Retinal pigment epithelial cell (primary cell): ENCODE results near the gene ZNF503.

ENCODE experiments used
- DNase-seq: peaks from one replicate; pipeline ENCODE4 v3.0.0-alpha.2; 2010; ENCODE audit warnings: low read depth
- H3K4me3 ChIP-seq: 2 replicates; pipeline ENCODE4 v1.5.1; 2011; ENCODE audit warnings: mild to moderate bottlenecking, low read length, control low read depth, moderate library complexity
- CTCF ChIP-seq: conservative IDR thresholded peaks from 2 replicates; pipeline ENCODE4 v1.5.1; 2011; ENCODE audit warnings: low read depth, low read length, control low read depth, inconsistent platforms

The ZNF503 gene

GRCh38 chr10:75431180-75432111 is 29.9 kb upstream of the ZNF503 start, which contains the start of gene LRMDA:
LRMDA (plus strand) TSS chr10:75431624.
- no peak for DNase-seq
- peak within 1 kb of the TSS; percentile 67 for H3K4me3 ChIP-seq
- no peak for TF ChIP-seq CTCF

- DNase-seq = no peak
- TF ChIP-seq CTCF = no peak
- no peak overlapping the region for H3K4me3 ChIP-seq
Observed at GRCh38 chr10:75430000-75430763, 28.6 kb upstream of the ZNF503 start.

- DNase-seq = no peak
- no peak for TF ChIP-seq CTCF
- no peak overlapping the region for H3K4me3 ChIP-seq
Observed at GRCh38 chr10:75429159-75429827, 27.7 kb upstream of the ZNF503 start.

GRCh38 chr10:75428434-75429158 is 27.0 kb upstream of the ZNF503 start:
- no peak for TF ChIP-seq CTCF
- DNase-seq = no peak
- H3K4me3 ChIP-seq = no peak overlapping the region

GRCh38 chr10:75427951-75428350 is 26.4 kb upstream of the ZNF503 start:
- H3K4me3 ChIP-seq = no peak overlapping the region
- no peak for DNase-seq
- no peak for TF ChIP-seq CTCF

- no peak overlapping the region for H3K4me3 ChIP-seq
- no peak for TF ChIP-seq CTCF
- no peak for DNase-seq
Observed at GRCh38 chr10:75426880-75427279, 25.3 kb upstream of the ZNF503 start.
